Measurements from ENCODE around the gene MYL7.

MYL7 gene

GRCh38 chr7:44114586-44115310, 26.4 kb downstream of the MYL7 start:
- Histone ChIP-seq H3K9me3 (no peaks in the 10 kb centered on the region), H3K27ac (no peak overlapping the region), H3K27me3 (no peaks in the 10 kb centered on the region), H3K36me3 (no peaks in the 10 kb centered on the region), H3K4me3 (ENCODE audit: low read depth in 1 of 2, low read length in 1 of 2) (no peak overlapping the region), H3K4me1 (ENCODE audit: control insufficient read depth in 1 of 2, insufficient read depth in 1 of 2, low read depth in 1 of 2, low read length in 1 of 2) (no peaks in the 10 kb centered on the region)
- TF ChIP-seq CTCF (IDR thresholded peaks at IDR 0.05) = no peak

GRCh38 chr7:44113764-44114354, 27.3 kb downstream of the MYL7 start:
- no peak overlapping the region for H3K4me3 ChIP-seq (ENCODE audit: low read depth in 1 of 2, low read length in 1 of 2)
- no peaks in the 10 kb centered on the region for H3K27me3 ChIP-seq
- H3K9me3 ChIP-seq = no peaks in the 10 kb centered on the region
- no peak overlapping the region for H3K27ac ChIP-seq
- no peaks in the 10 kb centered on the region for H3K4me1 ChIP-seq (ENCODE audit: control insufficient read depth in 1 of 2, insufficient read depth in 1 of 2, low read depth in 1 of 2, low read length in 1 of 2)
- no peaks in the 10 kb centered on the region for H3K36me3 ChIP-seq
- TF ChIP-seq CTCF (IDR thresholded peaks at IDR 0.05) = no peak

DNA sequence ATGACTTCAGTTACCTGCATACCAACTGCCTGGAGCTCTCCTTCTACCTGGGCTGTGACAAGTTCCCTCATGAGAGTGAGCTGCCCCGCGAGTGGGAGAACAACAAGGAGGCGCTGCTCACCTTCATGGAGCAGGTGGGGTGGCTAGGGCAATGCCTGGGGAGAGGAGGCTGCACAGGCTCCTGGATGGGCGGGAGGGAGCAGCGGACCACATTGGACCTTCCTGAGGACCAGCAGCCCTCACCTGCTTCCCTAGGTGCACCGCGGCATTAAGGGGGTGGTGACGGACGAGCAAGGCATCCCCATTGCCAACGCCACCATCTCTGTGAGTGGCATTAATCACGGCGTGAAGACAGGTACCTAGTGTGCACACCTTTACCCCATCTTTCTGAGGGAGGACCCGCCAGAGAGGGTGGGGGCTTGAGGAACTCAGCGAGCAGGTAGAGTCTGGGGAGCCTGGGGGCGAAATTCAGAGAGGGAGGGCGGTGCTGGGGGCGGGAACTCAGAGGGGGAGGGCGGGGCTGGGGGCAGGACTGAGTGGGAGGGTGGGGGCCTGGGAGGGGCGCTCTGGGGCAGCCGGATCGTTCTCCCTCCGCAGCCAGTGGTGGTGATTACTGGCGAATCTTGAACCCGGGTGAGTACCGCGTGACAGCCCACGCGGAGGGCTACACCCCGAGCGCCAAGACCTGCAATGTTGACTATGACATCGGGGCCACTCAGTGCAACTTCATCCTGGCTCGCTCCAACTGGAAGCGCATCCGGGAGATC, 28.0 kb downstream of the MYL7 start:
- no peaks in the 10 kb centered on the region for H3K36me3 ChIP-seq
- H3K27me3 ChIP-seq = no peaks in the 10 kb centered on the region
- no peak for TF ChIP-seq CTCF (IDR thresholded peaks at IDR 0.05)
- H3K4me3 ChIP-seq (ENCODE audit: low read depth in 1 of 2, low read length in 1 of 2) = no peak overlapping the region
- no peaks in the 10 kb centered on the region for H3K9me3 ChIP-seq
- H3K27ac ChIP-seq = no peak overlapping the region
- H3K4me1 ChIP-seq (ENCODE audit: control insufficient read depth in 1 of 2, insufficient read depth in 1 of 2, low read depth in 1 of 2, low read length in 1 of 2) = no peaks in the 10 kb centered on the region

DNA sequence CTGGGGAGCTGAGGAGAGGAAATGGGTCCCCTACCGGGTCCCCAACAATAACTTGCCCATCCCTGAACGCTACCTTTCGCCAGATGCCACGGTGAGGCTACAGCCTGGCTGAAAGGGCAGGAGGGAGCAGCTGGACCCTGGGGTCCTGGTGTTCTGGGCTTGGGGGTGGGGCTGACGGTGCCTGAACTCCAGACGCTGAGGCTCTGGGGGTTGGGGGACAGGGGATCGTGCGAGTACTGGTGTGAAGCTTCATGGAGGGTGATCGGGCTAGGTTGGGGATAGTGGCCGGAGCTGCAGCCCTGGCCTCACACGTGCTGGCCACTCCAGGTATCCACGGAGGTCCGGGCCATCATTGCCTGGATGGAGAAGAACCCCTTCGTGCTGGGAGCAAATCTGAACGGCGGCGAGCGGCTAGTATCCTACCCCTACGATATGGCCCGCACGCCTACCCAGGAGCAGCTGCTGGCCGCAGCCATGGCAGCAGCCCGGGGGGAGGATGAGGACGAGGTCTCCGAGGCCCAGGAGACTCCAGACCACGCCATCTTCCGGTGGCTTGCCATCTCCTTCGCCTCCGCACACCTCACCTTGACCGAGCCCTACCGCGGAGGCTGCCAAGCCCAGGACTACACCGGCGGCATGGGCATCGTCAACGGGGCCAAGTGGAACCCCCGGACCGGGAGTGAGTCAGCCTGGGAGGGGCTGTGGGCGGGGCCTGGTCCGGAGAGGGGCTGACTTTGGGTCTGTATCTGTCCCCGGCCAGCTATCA, 28.7 kb downstream of the MYL7 start:
- no peak for TF ChIP-seq CTCF (IDR thresholded peaks at IDR 0.05)
- H3K36me3 ChIP-seq = no peaks in the 10 kb centered on the region
- H3K9me3 ChIP-seq = no peaks in the 10 kb centered on the region
- H3K27me3 ChIP-seq = no peaks in the 10 kb centered on the region
- no peak overlapping the region for H3K27ac ChIP-seq
- no peaks in the 10 kb centered on the region for H3K4me1 ChIP-seq (ENCODE audit: control insufficient read depth in 1 of 2, insufficient read depth in 1 of 2, low read depth in 1 of 2, low read length in 1 of 2)
- no peak overlapping the region for H3K4me3 ChIP-seq (ENCODE audit: low read depth in 1 of 2, low read length in 1 of 2)

GRCh38 chr7:44111761-44112160, 29.4 kb downstream of the MYL7 start:
- Histone ChIP-seq H3K27ac (no peak overlapping the region), H3K36me3 (no peaks in the 10 kb centered on the region), H3K27me3 (peaks cover 4% of the 10 kb centered on the region), H3K9me3 (no peaks in the 10 kb centered on the region), H3K4me1 (ENCODE audit: control insufficient read depth in 1 of 2, insufficient read depth in 1 of 2, low read depth in 1 of 2, low read length in 1 of 2) (no peaks in the 10 kb centered on the region), H3K4me3 (ENCODE audit: low read depth in 1 of 2, low read length in 1 of 2) (no peak overlapping the region)
- TF ChIP-seq CTCF (IDR thresholded peaks at IDR 0.05) = no peak

All from neutrophil (primary cell).